Loucy (cell line): Measurements from ENCODE around the gene ALPK1.

Experiments
- H2AFZ ChIP-seq: fragments of 200-600 bp; sonication (generic); 2 replicates; pipeline ENCODE4 v1.6.0; 2016; ENCODE audit warnings: antibody characterized with exemption, mild to moderate bottlenecking, low read length, moderate library complexity
- H3F3A ChIP-seq: fragments of 200-600 bp; 2 replicates; pipeline ENCODE4 v1.6.0; 2016; ENCODE audit warnings: antibody characterized with exemption, low read depth, mild to moderate bottlenecking
- H3K27me3 ChIP-seq: fragments of 200-600 bp; sonication (generic); 2 replicates; pipeline ENCODE4 v1.6.1; 2014; ENCODE audit warnings: low read length, mild to moderate bottlenecking; ENCODE audit not compliant: insufficient read depth, poor library complexity, severe bottlenecking
- H3K36me3 ChIP-seq: fragments of 200-600 bp; sonication (generic); 2 replicates; pipeline ENCODE4 v1.6.1; 2016; ENCODE audit warnings: low read length; ENCODE audit not compliant: insufficient read depth
- H3K4me1 ChIP-seq: fragments of 200-600 bp; sonication (generic); 2 replicates; pipeline ENCODE4 v1.5.1; 2014; ENCODE audit warnings: low read length, mild to moderate bottlenecking; ENCODE audit not compliant: insufficient read depth, poor library complexity, severe bottlenecking
- H3K4me2 ChIP-seq: fragments of 200-600 bp; sonication (generic); 2 replicates; pipeline ENCODE4 v1.6.0; 2014; ENCODE audit warnings: antibody characterized with exemption, low read length, low read depth, mild to moderate bottlenecking; ENCODE audit not compliant: poor library complexity, severe bottlenecking
- H3K4me3 ChIP-seq: fragments of 200-600 bp; sonication (generic); 2 replicates; pipeline ENCODE4 v1.5.1; 2014; ENCODE audit warnings: low read length, mild to moderate bottlenecking, mixed read lengths; ENCODE audit not compliant: poor library complexity, severe bottlenecking
- H3K79me2 ChIP-seq: fragments of 200-600 bp; sonication (generic); 2 replicates; pipeline ENCODE4 v1.6.1; 2014; ENCODE audit warnings: low read length; ENCODE audit not compliant: insufficient read depth
- H3K9ac ChIP-seq: fragments of 200-600 bp; sonication (generic); 2 replicates; pipeline ENCODE4 v1.6.0; 2014; ENCODE audit warnings: mild to moderate bottlenecking, low read depth, low read length, moderate library complexity; ENCODE audit not compliant: poor library complexity, severe bottlenecking
- H3K9me2 ChIP-seq: fragments of 200-600 bp; sonication (generic); replicated peaks from 2 replicates; pipeline ENCODE4 v1.6.1; 2016; ENCODE audit warnings: low read depth, low read length, mixed read lengths
- H3K9me3 ChIP-seq: fragments of 200-600 bp; sonication (generic); 2 replicates; pipeline ENCODE4 v1.6.1; 2014; ENCODE audit warnings: mild to moderate bottlenecking, antibody characterized with exemption, low read length, low read depth; ENCODE audit not compliant: insufficient read depth
- H4K20me1 ChIP-seq: fragments of 200-600 bp; sonication (generic); 2 replicates; pipeline ENCODE4 v1.6.0; 2014; ENCODE audit warnings: antibody characterized with exemption, low read length, mild to moderate bottlenecking; ENCODE audit not compliant: insufficient read depth, poor library complexity, severe bottlenecking
- EZH2phosphoT487 ChIP-seq: fragments of 200-600 bp; IDR thresholded peaks from 2 replicates; pipeline ENCODE4 v1.6.1; 2018; ENCODE audit warnings: antibody characterized with exemption, mild to moderate bottlenecking, moderate library complexity, borderline replicate concordance
- TF ChIP-seq, protein P1 (sequence below): fragments of 200-600 bp; sonication (generic); conservative IDR thresholded peaks from 2 replicates; pipeline ENCODE4 v1.5.1; 2014; ENCODE audit warnings: mild to moderate bottlenecking, antibody characterized with exemption, low read length

The ALPK1 gene

DNA sequence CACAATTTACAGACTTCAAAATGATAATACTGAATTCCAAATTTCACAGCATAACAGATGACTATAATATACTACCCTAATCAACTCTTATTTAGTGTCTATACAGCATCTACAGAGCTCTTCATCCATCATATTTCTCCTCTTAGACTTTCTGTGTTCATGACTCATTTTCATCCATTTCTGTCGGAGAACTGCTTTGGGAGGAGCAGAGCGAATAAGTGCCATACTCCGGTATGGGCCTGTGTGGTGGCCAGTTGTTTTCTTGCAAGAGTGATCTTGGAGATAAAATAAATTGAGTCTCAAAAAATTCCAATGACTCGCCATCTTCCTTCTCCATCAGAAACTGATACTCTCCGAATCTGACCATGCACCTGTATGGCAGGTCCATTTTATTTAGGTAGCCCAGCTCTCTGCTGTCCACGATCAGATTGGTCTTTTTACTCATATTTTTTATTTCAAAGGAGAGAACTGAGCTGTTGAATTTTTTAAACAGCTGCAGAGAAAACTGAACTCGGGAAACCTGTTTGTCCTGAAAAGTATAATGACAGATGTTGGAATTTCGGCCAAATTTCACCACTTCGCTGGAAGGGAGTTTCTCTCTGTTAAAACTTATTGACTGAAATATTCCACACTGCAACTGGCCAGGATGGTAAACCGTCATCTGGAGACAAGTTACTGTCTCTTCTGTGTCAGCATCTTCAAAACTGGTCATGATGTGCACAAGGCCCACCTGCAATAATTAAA lies 19.3 kb upstream of the ALPK1 start:
- peak overlapping the region; percentile 66 for H3K9ac ChIP-seq
- TF ChIP-seq, protein P1, sequence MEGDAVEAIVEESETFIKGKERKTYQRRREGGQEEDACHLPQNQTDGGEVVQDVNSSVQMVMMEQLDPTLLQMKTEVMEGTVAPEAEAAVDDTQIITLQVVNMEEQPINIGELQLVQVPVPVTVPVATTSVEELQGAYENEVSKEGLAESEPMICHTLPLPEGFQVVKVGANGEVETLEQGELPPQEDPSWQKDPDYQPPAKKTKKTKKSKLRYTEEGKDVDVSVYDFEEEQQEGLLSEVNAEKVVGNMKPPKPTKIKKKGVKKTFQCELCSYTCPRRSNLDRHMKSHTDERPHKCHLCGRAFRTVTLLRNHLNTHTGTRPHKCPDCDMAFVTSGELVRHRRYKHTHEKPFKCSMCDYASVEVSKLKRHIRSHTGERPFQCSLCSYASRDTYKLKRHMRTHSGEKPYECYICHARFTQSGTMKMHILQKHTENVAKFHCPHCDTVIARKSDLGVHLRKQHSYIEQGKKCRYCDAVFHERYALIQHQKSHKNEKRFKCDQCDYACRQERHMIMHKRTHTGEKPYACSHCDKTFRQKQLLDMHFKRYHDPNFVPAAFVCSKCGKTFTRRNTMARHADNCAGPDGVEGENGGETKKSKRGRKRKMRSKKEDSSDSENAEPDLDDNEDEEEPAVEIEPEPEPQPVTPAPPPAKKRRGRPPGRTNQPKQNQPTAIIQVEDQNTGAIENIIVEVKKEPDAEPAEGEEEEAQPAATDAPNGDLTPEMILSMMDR = no peak
- no peak for TF ChIP-seq EZH2phosphoT487
- H3F3A ChIP-seq = no peaks in the 10 kb centered on the region; the same call in 1 of the 2 replicates
- peaks cover 53% of the 10 kb centered on the region for H4K20me1 ChIP-seq
- H3K79me2 ChIP-seq = peaks cover 79% of the 10 kb centered on the region
- peaks cover 3% of the 10 kb centered on the region; the same call in 1 of the 2 replicates for H3K9me3 ChIP-seq
- no peaks in the 10 kb centered on the region for H3K9me2 ChIP-seq
- H2AFZ ChIP-seq = no peak overlapping the region
- H3K4me1 ChIP-seq = peaks cover 55% of the 10 kb centered on the region
- H3K36me3 ChIP-seq = peaks cover 37% of the 10 kb centered on the region; the same call in 1 of the 2 replicates
- H3K27me3 ChIP-seq = no peaks in the 10 kb centered on the region
- H3K4me3 ChIP-seq = peak overlapping the region; percentile 73
- peak overlapping the region; percentile 81 for H3K4me2 ChIP-seq

DNA sequence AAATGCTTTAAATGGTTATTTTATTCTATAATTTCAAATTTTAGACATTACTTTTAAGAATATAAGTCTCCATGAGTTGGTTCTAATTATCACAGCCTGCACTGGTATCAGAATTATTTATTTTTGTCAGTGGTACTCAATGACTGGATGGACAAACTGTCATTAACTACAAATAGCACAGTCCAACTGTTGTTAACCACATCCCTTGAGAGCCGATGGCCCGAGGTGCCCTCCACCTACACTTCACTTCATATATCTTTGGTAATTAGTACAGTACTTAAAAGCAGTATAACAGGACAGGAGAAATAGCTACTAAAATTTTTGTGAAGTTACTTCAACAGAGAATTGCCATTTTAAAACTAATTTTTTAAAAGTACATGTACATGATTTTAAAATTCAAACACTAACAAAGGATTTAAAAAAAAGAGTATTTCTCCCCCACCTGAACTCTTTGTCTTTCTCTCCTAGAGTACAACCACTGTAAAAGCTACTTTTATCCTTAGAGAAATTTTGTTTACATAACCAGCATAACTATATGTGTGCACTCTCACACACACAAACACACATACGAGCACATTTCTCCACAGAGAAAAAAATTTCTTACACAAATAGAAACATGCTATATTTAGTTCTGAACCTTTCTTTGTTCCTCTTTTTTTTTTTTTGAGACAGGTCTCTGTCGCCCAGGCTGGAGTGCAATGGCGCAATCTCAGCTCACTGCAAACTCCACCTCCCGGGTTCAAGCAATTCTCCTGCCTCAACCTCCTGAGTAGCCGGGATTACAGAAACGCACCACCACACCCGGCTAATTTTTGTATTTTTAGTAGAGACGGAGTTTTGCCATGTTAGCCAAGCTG lies 17.9 kb upstream of the ALPK1 start:
- peak overlapping the region; percentile 81 for H3K4me2 ChIP-seq

DNA sequence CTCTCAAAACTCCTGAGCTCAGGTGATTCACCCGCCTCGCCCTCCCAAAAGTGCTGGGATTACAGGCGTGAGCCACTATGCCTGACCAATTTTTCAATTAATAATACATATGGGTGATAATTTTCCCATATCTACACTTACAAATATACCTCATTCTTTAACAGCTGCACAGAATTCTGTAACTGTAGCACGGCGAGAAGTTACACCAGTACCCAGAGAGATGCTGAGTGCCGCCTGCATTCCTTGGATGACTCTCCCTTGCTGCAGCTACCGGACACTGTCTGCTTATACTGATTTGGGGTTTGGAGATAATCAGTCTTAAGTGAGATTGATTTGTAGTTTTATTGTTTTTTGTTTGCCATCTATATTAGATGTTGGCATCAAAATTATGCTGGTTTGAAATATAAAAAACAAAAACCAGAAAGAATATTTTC lies 17.3 kb upstream of the ALPK1 start:
- H2AFZ ChIP-seq = no peak overlapping the region
- no peaks in the 10 kb centered on the region for H3K9me2 ChIP-seq
- H3F3A ChIP-seq = no peaks in the 10 kb centered on the region; the same call in 1 of the 2 replicates
- peak overlapping the region; percentile 66 for H3K9ac ChIP-seq
- no peak for TF ChIP-seq EZH2phosphoT487
- TF ChIP-seq, protein P1 = no peak
- H3K27me3 ChIP-seq = no peaks in the 10 kb centered on the region
- peaks cover 64% of the 10 kb centered on the region for H4K20me1 ChIP-seq
- H3K4me2 ChIP-seq = peak overlapping the region; percentile 81
- H3K4me3 ChIP-seq = peak overlapping the region; percentile 73
- peaks cover 96% of the 10 kb centered on the region for H3K79me2 ChIP-seq
- peaks cover 73% of the 10 kb centered on the region for H3K4me1 ChIP-seq
- H3K9me3 ChIP-seq = peaks cover 3% of the 10 kb centered on the region; the same call in 1 of the 2 replicates
- peaks cover 33% of the 10 kb centered on the region; the same call in 1 of the 2 replicates for H3K36me3 ChIP-seq

More for the DNA sequence above, 17.9 kb upstream of the ALPK1 start:
- peaks cover 68% of the 10 kb centered on the region for H3K4me1 ChIP-seq
- H3K79me2 ChIP-seq = peaks cover 92% of the 10 kb centered on the region
- H3K27me3 ChIP-seq = no peaks in the 10 kb centered on the region
- no peaks in the 10 kb centered on the region for H3K9me2 ChIP-seq
- H3K9ac ChIP-seq = peak overlapping the region; percentile 66
- TF ChIP-seq, protein P1 = no peak
- H3K36me3 ChIP-seq = peaks cover 37% of the 10 kb centered on the region; the same call in 1 of the 2 replicates
- H2AFZ ChIP-seq = no peak overlapping the region
- H3K9me3 ChIP-seq = peaks cover 3% of the 10 kb centered on the region; the same call in 1 of the 2 replicates
- peak overlapping the region; percentile 73 for H3K4me3 ChIP-seq
- H4K20me1 ChIP-seq = peaks cover 65% of the 10 kb centered on the region
- H3F3A ChIP-seq = no peaks in the 10 kb centered on the region; the same call in 1 of the 2 replicates
